Activated CD8-positive, alpha-beta memory T cell treated with anti-CD3 and anti-CD28 coated beads, Interleukin-2, amount 10 ng/mL, durations not matched to agents 7 days and 5 days (primary cell): ENCODE measurements around the gene FOXD4L5. TPM values are rescaled to one million over a fixed set of nuclear protein-coding genes. Genes with fewer than 3 reads are reported as not detected.
"Not testable (repeated sequence)": the region's sequence is repeated elsewhere in the genome, so short reads cannot be mapped to it uniquely, and the experiment has no call there.

Experiments
- ATAC-seq: fragments of 150-1000 bp; cut with Tn5 transposase; one replicate; pipeline ENCODE4 v1.10.0; 2021; ENCODE audit warnings: moderate library complexity
- CTCF ChIA-PET: fragments of 350-600 bp; sonication (Branson Sonifier 250); formaldehyde crosslinking; loops from one replicate; lab custom pipeline; 2021; ENCODE audit warnings: antibody characterized with exemption; lab: Charles Lee
- DNase-seq: peaks from one replicate; pipeline ENCODE4 v3.0.0-alpha.2; 2020
- H3K27ac Mint-ChIP-seq: one replicate; pipeline ENCODE4 v1.8.0; 2021; ENCODE audit warnings: mild to moderate bottlenecking, mixed read lengths
- H3K27me3 Mint-ChIP-seq: one replicate; pipeline ENCODE4 v1.8.0; 2021; ENCODE audit warnings: mixed read lengths
- H3K36me3 Mint-ChIP-seq: one replicate; pipeline ENCODE4 v1.8.0; 2021; ENCODE audit warnings: mild to moderate bottlenecking, mixed read lengths
- H3K4me1 Mint-ChIP-seq: one replicate; pipeline ENCODE4 v1.8.0; 2021; ENCODE audit warnings: mixed read lengths
- H3K4me3 Mint-ChIP-seq: one replicate; pipeline ENCODE4 v1.8.0; 2021; ENCODE audit warnings: mild to moderate bottlenecking, moderate library complexity, mixed read lengths
- H3K9me3 Mint-ChIP-seq: one replicate; pipeline ENCODE4 v1.8.0; 2022; ENCODE audit warnings: low read depth, mixed read lengths
- total RNA-seq, 2 experiments: library from RNA; stranded (reverse); gene quantifications; one replicate each; pipeline ENCODE4 v1.2.3, GENCODE V29; 2021

Gene FOXD4L5
- total RNA-seq: under 1 TPM; 0.18 to 0.23 TPM

- H3K4me3 Mint-ChIP-seq, H3K27me3 Mint-ChIP-seq, H3K4me1 Mint-ChIP-seq, H3K27ac Mint-ChIP-seq, ATAC-seq, H3K9me3 Mint-ChIP-seq, H3K36me3 Mint-ChIP-seq, DNase-seq, CTCF ChIA-PET: not testable (repeated sequence)
Observed at GRCh38 chr9:65285109-65285508, at the start of gene FOXD4L5. Gene FOXD4L5, minus strand, starts transcription at chr9:65285209. Its CDS starts 832 bp downstream, at chr9:65284377.

- ATAC-seq, H3K27me3 Mint-ChIP-seq, H3K9me3 Mint-ChIP-seq, DNase-seq, H3K36me3 Mint-ChIP-seq, H3K4me3 Mint-ChIP-seq, CTCF ChIA-PET, H3K27ac Mint-ChIP-seq, H3K4me1 Mint-ChIP-seq: not testable (repeated sequence)
Observed at GRCh38 chr9:65283943-65284342, 1.1 kb downstream of the FOXD4L5 start.

- H3K4me1 Mint-ChIP-seq, H3K36me3 Mint-ChIP-seq, CTCF ChIA-PET, H3K27ac Mint-ChIP-seq, H3K4me3 Mint-ChIP-seq, H3K9me3 Mint-ChIP-seq, ATAC-seq, DNase-seq, H3K27me3 Mint-ChIP-seq: not testable (repeated sequence)
Observed at GRCh38 chr9:65282976-65283375, 2.0 kb downstream of the FOXD4L5 start.
